Stimulated activated naive CD8-positive, alpha-beta T cell treated with anti-CD3 and anti-CD28 coated beads, Interleukin-15, Interleukin-2, amounts not matched to agents 100 U/mL and 50 U/mL, for 24 hours (primary cell): ENCODE results near the gene PEX19.

ENCODE experiments used
- ATAC-seq: fragments of 150-1000 bp; cut with Tn5 transposase; one replicate; pipeline ENCODE4 v1.10.0; 2021
- DNase-seq: peaks from one replicate; pipeline ENCODE4 v3.0.0; 2021

Gene PEX19

DNA sequence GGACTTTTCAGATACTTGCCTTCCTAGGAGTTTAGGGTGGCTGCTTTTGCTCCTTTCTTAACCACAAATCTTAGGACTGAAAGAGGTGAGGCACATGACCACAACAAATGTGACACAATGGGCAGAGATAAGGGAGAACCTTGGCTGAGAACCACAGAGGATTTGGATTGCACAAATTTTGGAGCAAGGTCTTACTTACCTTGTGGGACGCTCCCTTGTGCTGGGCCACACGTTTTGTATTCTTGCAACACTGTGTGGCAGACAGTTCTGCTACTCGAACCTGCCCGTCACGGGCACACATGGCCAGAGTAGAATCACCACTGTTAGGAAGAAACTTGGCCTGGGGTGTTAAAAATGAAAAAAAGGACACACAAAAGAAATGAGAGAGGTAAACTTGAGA lies 46.5 kb downstream of the PEX19 start:
- ATAC-seq: no peak
- DNase-seq: no peak

DNA sequence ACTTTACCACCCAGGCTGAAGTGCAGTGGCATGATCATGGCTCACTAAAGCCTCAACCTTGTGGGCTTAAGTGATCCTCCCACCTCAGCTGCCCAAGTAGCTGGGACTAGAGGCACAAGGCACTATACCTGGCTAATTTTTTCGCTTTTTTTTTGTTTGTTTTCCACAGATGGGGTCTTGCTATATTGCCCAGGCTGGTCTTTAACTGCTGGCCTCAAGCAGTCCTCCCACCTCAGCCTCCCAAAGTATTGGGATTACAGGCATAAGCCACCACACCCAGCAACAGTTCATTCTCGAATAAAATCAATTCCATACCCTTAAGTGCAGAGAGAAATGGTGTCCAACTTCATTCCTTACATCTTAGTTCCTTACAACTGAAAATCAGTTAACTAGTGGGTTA lies 47.4 kb downstream of the PEX19 start:
- no peak for ATAC-seq
- no peak for DNase-seq

DNA sequence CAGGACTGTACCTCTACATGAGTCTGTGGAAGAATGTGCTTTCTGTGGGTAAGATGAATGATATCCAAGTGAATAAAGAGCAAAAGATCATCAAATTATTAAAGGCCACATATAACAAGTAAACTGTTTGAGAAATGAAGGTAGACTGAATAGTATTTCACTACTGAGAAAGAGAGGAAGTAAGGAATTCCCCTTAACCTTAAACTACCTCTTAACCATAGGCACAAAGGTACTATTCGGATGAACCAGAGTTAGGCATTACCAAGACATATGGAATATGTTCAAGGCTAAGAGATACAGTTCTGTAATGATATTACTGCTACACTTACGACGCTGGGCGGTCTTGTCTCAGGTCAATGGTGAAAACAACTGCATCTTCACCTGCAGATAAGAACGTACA lies 48.1 kb downstream of the PEX19 start:
- ATAC-seq (no peak), DNase-seq (no peak)

DNA sequence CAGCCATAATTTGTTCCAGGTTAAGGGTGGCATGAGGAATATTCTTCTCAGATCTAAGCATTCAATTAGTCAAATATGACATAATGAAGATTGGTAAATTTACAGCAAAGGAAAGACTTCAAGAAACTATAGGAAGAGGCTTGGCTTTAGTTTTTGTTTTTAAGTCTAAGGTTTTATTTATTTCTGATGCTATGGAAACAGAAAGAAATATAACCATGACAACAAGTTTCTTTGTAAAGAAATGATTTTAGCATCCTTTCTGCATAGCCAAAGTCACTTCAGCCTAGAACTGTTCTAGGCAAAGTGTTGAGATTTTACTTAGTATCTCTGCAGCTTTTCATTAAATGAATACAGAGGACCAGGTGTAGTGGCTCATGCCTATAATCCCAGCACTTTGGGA lies 52.0 kb downstream of the PEX19 start:
- no peak for DNase-seq
- ATAC-seq: no peak

DNA sequence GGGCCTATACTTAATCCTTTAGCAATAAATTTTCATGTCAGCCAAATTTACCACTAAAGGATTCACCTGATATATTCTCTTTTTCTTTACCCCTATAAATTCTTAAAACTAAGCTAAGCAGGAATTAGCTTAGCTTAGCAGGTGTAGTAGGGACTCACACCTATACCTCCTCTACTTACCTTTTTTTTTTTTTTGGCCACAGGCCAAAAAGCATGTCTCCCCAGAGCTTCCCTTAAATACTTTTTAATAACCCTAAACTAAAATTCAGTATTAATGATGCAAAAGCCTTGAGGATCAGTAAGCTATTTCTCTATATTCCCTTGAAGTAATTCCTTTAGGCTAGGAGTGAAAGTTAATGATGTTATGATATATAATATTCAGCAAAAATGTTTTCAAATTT lies 56.5 kb downstream of the PEX19 start:
- DNase-seq: no peak
- ATAC-seq: no peak

DNA sequence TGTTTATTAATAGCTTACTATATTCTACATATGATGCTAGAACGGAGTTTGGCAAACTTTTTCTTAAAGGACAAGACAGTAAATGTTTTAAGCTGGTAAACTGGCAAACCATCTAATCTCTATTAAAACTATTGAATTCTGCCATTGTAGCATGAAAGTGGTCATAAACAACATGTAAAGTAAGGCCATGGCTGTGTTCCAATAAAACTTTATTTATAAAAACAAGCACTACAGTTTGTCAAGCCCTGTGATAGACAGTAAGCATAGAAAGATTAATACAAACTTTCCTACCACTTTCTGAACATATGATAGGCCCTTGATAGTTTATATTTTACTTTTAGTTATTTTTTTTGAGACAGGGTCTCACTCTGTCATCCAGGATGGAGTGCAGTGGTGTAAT lies 57.4 kb downstream of the PEX19 start:
- no peak for DNase-seq

DNA sequence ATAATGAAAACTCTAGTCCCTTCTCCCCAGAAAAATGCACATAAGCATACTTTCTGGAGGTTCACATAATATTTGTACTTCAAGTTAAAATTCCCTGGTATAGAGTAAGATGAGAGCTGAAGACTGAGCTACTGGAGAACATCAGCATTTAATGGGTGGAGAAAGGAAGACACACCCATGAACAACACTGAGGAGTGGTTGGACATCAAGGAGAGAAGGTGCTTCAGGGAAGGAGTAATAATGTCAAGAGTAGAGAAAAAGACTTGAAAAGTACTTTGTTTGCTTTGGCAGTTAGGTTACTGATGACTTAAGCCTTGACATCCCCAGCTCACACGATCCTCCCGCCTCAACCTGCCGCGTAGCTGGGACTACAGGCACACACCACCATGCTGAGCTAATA lies 57.9 kb downstream of the PEX19 start:
- DNase-seq (no peak), ATAC-seq (no peak)

More for the DNA sequence above, 57.4 kb downstream of the PEX19 start:
- ATAC-seq: no peak
